CD4-positive, alpha-beta T cell treated with Interleukin-12 subunit alpha and Interleukin-12 subunit beta, for 1 hour (primary cell): ENCODE measurements around the gene SLC39A6.
"Not testable (repeated sequence)": the region's sequence is repeated elsewhere in the genome, so short reads cannot be mapped to it uniquely, and the experiment has no call there.

Experiments used
- DNase-seq: peaks from one replicate; pipeline ENCODE4 v3.0.0-alpha.2; 2020

The SLC39A6 gene

DNA sequence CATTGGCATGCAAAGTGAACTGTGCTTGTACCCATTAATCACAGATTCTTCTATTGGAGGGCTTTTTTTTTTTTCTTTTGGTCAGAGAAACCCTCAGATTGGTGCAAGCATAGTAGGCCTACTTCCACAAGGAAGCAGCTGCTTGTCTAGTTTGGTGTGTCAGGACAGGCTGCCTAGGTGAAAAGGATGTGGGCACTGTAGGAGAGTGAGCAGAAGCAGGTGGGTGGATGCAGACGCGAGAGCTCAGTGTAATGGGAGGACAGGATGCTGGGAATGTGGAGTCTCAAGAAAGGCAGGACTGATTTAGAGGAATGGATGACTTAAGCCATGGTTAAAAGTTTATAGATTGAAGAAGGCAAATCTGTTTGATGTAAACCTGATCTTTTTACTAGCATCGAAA lies 3.6 kb upstream of the SLC39A6 start:
- DNase-seq = no peak

GRCh38 chr18:36131692-36132483 lies 2.7 kb upstream of the SLC39A6 start:
- DNase-seq = no peak

DNA sequence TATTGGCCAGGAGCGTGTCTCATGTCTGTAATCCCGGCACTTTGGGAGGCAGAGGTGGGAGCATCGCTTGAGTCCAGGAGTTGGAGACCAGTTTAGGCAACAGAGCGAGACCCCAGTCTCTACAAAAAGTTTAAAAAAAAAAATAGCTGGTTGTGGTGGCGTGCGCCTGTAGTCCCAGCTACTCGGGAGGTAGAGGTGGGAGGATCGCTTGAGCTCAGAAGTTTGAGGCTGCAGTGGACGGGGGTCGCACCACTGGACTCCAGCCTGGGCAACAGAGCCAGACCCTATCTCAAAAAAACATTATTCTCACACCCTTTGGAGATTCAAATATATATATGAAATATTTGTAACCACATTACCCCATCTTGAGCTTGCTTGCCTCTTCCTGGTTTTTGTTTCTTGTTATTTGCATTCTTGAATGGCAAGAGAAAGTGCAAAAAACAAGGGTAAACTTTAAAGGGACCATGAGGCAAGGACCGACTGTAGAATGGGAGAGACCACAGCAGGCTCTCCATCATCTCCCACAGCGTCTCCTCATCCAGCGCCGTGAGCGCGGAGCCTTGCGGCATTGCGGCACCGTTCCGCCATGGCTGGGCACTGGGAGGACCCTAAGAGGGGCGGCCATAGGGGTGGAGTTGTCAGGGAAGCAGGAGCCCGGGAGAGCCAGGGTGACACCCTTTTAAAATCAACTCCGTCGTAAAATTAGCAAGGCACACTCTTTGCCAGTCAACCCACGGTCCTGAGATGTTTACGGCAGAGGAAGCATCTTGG lies 1.9 kb upstream of the SLC39A6 start:
- DNase-seq = no peak

- peak; percentile 3 for DNase-seq
These were observed 1.1 kb upstream of the SLC39A6 start for GRCh38 chr18:36130039-36130831.

DNA sequence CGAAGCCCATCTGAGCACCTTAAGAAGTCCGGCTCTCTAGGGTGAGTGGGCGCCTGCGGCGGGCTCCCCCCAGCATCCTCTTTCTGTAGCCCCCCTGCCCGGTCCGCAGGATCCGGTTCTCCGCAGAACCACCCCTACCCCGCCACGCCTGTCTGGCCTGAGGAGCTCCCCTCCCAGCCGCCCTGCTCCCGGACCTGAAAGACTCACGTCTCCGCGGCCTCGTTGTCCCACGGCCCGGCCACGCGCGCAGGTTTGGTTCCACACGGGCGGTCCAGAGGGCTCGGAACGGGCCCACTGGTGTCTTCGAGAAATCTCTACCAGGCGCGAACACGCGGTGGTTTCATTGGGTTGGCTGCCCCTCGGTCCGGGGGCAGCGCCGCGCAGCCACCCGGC lies 237 bp downstream of the SLC39A6 start:
- no peak for DNase-seq

GRCh38 chr18:36128530-36128870 lies 640 bp downstream of the SLC39A6 start:
- no peak for DNase-seq

- no peak for DNase-seq
These were observed 1.2 kb downstream of the SLC39A6 start for GRCh38 chr18:36127836-36128529.

DNA sequence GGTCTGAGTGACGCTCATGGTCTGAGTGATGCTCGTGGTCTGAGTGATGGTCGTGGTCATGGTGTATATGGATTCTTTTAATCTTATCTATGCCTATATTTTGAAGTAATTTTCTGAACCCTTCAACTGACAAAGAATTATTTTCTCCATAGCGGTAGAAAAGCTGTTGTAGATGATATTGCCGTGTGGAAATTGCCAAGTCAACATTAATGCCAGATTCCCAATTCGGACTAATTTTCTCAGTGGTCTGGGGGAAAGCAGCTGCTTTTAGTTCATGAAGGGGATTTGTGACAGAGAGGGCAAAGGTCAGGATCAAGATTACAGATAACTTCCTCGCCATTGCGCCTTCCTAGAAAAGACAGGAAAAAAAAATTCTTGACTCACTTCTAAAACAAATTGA lies 2.5 kb downstream of the SLC39A6 start:
- no peak for DNase-seq

DNA sequence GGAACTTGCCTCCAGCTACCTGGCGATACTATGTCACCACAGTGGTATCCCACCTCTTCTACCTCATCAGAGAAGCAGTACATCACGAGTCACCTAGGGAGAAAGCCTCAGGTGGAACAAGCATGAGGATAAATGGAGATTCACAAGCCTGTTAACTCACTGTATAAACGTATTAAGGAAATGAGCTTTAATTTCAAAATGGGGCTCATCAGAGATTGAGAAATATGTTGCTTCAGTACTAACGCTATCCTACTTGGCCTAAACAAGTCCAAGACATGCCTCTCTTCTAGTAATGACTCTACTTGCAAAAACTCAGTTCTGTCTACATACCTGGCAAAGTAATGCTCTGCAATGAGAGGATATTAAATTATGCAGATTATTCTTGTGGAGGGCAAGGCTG lies 4.3 kb downstream of the SLC39A6 start:
- no peak for DNase-seq

GRCh38 chr18:36120297-36120696 lies 8.8 kb downstream of the SLC39A6 start:
- DNase-seq = no peak

GRCh38 chr18:36116771-36117170 lies 12.4 kb downstream of the SLC39A6 start:
- not testable (repeated sequence) for DNase-seq

DNA sequence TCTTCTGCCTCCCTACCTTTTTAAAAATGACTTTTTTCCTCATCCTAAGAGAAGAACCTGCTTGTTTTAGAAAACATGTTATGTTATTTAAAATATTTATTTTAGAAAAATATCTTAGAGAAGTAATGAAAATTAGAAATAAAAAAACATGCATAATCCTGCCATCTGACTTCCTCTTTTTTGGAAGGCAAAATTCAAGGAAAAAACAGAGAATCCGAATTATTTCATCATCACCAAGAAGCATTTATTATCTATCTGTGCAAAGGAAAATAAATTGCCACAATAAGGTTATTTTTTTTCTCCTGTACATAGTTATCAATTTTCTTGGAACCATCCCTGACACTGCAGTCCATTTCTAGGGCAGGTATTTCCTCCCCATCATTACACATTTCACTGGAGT lies 14.4 kb downstream of the SLC39A6 start:
- no peak for DNase-seq

DNA sequence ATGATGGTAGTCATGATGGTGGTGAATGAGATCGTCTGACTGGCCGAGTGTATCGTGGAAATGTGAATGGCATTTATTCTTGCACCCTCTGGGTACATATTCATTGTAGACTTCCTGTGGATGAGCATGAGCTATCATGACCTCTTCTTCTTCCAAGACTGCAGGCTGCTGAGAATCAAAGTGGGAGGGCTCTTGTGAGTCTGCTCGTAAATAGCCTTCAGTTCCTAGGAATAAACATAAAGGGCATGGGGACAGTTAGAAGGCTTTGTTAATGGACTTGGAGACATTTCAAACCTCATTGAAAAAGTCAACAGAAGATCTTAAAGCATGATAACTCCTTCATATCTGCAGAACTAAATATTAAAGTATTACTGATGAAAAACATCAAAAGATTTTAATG lies 14.9 kb downstream of the SLC39A6 start:
- DNase-seq = no peak

DNA sequence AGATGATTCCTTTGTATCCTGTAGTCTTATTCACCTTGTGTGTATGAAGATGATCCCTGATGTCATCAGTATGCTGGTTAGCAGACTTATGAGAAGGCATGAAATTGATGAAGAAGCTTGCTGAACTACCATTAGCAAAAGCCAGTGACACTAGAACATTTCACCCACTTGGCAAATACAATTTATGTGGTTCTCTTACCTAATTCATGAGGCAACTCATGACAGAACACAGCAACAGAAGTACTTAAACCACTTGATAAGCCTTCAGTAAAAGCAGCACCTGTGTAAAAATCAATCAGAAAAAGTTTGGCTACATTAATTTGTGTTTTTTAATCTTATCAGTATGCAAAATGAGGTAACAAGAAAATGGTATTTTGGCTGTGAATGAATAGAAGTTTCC lies 16.8 kb downstream of the SLC39A6 start:
- DNase-seq = no peak

- DNase-seq = no peak
These were observed 19.4 kb downstream of the SLC39A6 start for GRCh38 chr18:36109737-36110136.

DNA sequence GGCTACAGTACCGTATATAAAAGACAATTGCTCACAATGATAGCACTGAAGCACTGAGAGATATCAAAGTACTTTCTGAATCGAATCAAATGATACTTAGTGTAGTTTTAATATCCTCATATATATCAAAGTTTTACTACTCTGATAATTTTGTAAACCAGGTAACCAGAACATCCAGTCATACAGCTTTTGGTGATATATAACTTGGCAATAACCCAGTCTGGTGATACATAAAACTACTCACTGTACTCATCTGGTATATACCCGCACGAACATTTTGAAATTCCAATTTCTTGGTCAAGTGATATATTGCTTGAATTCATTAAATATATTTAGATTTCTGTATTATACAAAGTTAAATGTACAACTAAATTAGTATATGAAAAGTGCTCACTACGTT lies 20.5 kb downstream of the SLC39A6 start:
- no peak for DNase-seq

- DNase-seq = no peak
These were observed 20.9 kb downstream of the SLC39A6 start for GRCh38 chr18:36108196-36108595.

DNA sequence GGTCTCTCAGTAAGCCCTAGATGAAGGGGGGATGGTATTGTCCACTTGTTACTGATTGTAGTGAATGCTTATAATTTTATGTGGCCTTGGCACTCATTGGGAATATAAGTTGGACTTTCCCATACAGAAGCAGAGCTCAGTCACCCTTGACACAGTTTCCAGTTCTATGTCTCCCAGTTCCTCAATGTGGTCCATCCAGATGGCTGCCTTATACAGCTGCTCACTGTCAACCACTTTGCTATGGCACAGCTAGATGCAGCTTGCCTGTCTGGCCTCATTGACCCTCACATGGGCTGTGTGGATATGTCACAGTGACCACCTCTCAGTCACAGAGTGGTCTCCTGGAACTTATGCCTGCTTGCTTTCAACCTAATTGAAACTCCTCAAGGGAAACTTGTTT lies 21.7 kb downstream of the SLC39A6 start:
- no peak for DNase-seq

- no peak for DNase-seq
These were observed 24.4 kb downstream of the SLC39A6 start for GRCh38 chr18:36104749-36105148.

DNA sequence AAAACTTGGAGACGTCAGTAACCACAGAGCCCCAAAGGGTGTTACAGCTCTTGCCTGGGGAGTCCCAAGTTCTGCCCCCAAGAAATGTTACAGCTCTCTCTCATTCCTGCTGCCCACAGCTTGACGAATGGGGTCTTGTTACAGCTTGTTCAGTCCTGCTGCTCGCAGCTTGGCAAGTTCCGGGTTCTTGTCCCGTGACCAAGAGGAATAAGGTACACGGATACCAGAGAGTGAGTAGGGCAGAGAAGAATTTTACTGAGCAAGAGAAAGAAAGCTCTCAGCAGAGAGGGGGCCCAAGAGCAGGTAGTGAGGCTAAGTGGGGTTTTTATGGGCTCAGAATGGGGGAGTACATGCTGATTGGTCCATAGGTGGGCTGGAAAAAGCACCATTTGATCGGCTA lies 27.2 kb downstream of the SLC39A6 start:
- no peak for DNase-seq

DNA sequence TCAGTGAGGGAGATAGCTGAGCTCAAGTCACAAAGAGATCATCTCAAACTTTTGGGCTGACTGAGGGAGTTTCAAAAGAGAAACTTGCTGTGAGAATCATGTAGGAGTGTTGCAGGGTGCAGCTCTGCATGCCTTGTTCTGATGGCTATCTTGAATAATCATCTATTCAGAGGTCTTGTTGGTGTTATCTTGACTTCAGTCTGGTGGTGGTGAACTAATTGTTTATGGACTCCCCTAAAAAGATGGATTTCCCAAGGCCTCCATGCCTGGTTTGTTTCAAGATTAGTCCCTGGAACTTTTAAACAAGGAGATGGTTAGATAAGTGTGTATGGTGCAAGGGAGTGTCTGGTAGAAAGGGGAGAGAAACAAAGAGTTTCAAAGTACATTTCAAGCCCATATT lies 29.8 kb downstream of the SLC39A6 start:
- DNase-seq = no peak

DNA sequence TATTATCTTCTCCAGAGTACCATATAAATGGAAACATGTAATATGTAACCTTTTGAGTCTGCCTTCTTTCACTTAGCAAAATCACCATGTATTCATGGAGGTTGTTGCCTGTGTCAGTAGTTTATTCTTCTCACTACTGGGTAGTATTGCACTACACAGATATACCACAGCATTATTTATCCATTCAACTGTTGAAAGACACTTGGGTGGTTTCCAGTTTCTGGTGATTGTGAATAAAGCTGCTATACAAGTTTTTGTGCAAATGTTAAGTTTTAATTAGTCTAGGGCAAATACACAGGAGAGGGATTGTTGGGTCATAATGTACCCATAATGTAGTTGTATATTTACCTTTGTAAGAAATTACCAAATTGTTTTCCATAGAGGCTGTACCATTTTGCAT lies 32.2 kb downstream of the SLC39A6 start:
- no peak for DNase-seq

- DNase-seq = peak; percentile 54
These were observed 33.1 kb downstream of the SLC39A6 start for GRCh38 chr18:36095936-36096519.
